Endothelial cell of umbilical vein (primary cell): ENCODE data around the gene PIM3. TPM values are rescaled to one million over a fixed set of nuclear protein-coding genes. Genes with fewer than 3 reads are reported as not detected.

Experiments used
- BruUV-seq: library from RNA; stranded (reverse); fragments of 400-500 nt; replicated peaks from 2 replicates; lab custom pipeline; 2021; lab: Mats Ljungman, UMichigan
- CTCF ChIA-PET: fragments of 300-600, 350-600 bp; sonication (Branson Sonifier 250); formaldehyde crosslinking; loops from one replicate; lab custom pipeline; 2021; ENCODE audit warnings: antibody characterized with exemption, inconsistent platforms; lab: Charles Lee
- POLR2A ChIA-PET: fragments of 300-600, 350-600 bp; sonication (Branson Sonifier 250); formaldehyde crosslinking; loops from one replicate; lab custom pipeline; 2021; ENCODE audit warnings: antibody characterized with exemption, inconsistent platforms; lab: Charles Lee
- DNase-seq: peaks from one replicate; pipeline ENCODE4 v3.0.0-alpha.2; 2011; ENCODE audit warnings: low read depth, low spot score
- FAIRE-seq: peaks from 2 replicates; lab custom pipeline; 2011; peaks lifted over from hg19 to GRCh38; lab: Jason Lieb, UNC
- H2AFZ ChIP-seq: 2 replicates; pipeline ENCODE4 v1.6.0; 2012; ENCODE audit warnings: low read depth, low read length, control low read depth, inconsistent platforms
- H3K27ac ChIP-seq: 2 replicates; pipeline ENCODE4 v1.5.1; 2011; ENCODE audit warnings: low read depth, mild to moderate bottlenecking, control low read depth, low read length, moderate library complexity; ENCODE audit not compliant: insufficient read depth
- H3K27me3 ChIP-seq, 2 experiments: 2 replicates each; pipeline versions ENCODE4 v1.6.0 to v1.6.1; 2011; ENCODE audit warnings: low read length in 2 of 2, mixed read lengths in 1 of 2; ENCODE audit not compliant: control insufficient read depth in 2 of 2, insufficient read depth in 2 of 2
- H3K36me3 ChIP-seq, 2 experiments: 2 replicates in 1 of 2; 3 replicates in 1 of 2; pipeline ENCODE4 v1.5.1; 2011; ENCODE audit warnings: low read length in 2 of 2, mild to moderate bottlenecking in 1 of 2, moderate library complexity in 1 of 2; ENCODE audit not compliant: control insufficient read depth in 2 of 2, insufficient read depth in 2 of 2; ENCODE audit errors: extremely low read depth in 1 of 2
- H3K4me1 ChIP-seq: 3 replicates; pipeline ENCODE4 v1.5.1; 2011; ENCODE audit warnings: mild to moderate bottlenecking, low read length; ENCODE audit not compliant: control insufficient read depth, insufficient read depth; ENCODE audit errors: extremely low read depth
- H3K4me2 ChIP-seq: 2 replicates; pipeline ENCODE4 v1.6.1; 2011; ENCODE audit warnings: low read length, control low read depth, mixed read lengths; ENCODE audit not compliant: insufficient read depth
- H3K4me3 ChIP-seq, 3 experiments: fragments of 200-600 bp in 1 of 3; sonication (generic), shearing (Covaris generic) in 1 of 3; replicated peaks in 1 of 3; 2 replicates each; pipeline ENCODE4 v1.5.1; 2011 to 2016; ENCODE audit warnings: control low read depth in 3 of 3, low read length in 3 of 3, mild to moderate bottlenecking in 2 of 3, inconsistent platforms in 1 of 3, low read depth in 1 of 3, moderate library complexity in 1 of 3; ENCODE audit not compliant: insufficient read depth in 1 of 3
- H3K79me2 ChIP-seq: 2 replicates; pipeline ENCODE4 v1.6.0; 2012; ENCODE audit warnings: low read length, inconsistent platforms; ENCODE audit not compliant: control insufficient read depth, insufficient read depth
- H3K9ac ChIP-seq: replicated peaks from 2 replicates; pipeline ENCODE3; 2011; ENCODE audit warnings: low read length, control low read depth; ENCODE audit not compliant: insufficient read depth; ENCODE audit errors: extremely low read depth
- H3K9me1 ChIP-seq: replicated peaks from 3 replicates; pipeline ENCODE4 v1.6.0; 2011; ENCODE audit warnings: mild to moderate bottlenecking, low read length; ENCODE audit not compliant: control insufficient read depth, insufficient read depth; ENCODE audit errors: extremely low read depth
- H3K9me3 ChIP-seq: replicated peaks from 2 replicates; pipeline ENCODE4 v1.5.1; 2012; ENCODE audit warnings: low read length, inconsistent platforms; ENCODE audit not compliant: control insufficient read depth, insufficient read depth
- H4K20me1 ChIP-seq: replicated peaks from 2 replicates; pipeline ENCODE3; 2011; ENCODE audit warnings: mild to moderate bottlenecking, low read length; ENCODE audit not compliant: control insufficient read depth, insufficient read depth; ENCODE audit errors: extremely low read depth
- EZH2 ChIP-seq: IDR thresholded peaks from 2 replicates; pipeline ENCODE4 v1.6.1; 2012; ENCODE audit warnings: borderline replicate concordance, low read depth, mild to moderate bottlenecking, moderate library complexity, low read length, inconsistent platforms; ENCODE audit not compliant: severe bottlenecking
- FOS ChIP-seq: IDR thresholded peaks from 2 replicates; pipeline ENCODE4 v1.6.1; 2011; ENCODE audit warnings: mild to moderate bottlenecking, low read length, moderate library complexity, borderline replicate concordance; ENCODE audit not compliant: insufficient read depth
- GATA2 ChIP-seq: IDR thresholded peaks from 2 replicates; pipeline ENCODE4 v1.7.0; 2011; ENCODE audit warnings: low read depth, mild to moderate bottlenecking, moderate library complexity, mixed read lengths, low read length; ENCODE audit not compliant: insufficient read length, insufficient read depth
- JUN ChIP-seq: IDR thresholded peaks from 2 replicates; pipeline ENCODE4 v1.6.1; 2011; ENCODE audit warnings: borderline replicate concordance, low read depth; ENCODE audit not compliant: insufficient read length, insufficient read depth
- MYC ChIP-seq: IDR thresholded peaks from one replicate; pipeline ENCODE4 v1.6.1; 2011; ENCODE audit warnings: mild to moderate bottlenecking, low read depth, low read length
- POLR2A ChIP-seq: IDR thresholded peaks from 2 replicates; pipeline ENCODE4 v1.6.1; 2012; ENCODE audit warnings: low read depth, mild to moderate bottlenecking, control low read depth, low read length
- POLR2AphosphoS5 ChIP-seq: IDR thresholded peaks from 2 replicates; pipeline ENCODE4 v1.6.1; 2012; ENCODE audit warnings: low read depth, mild to moderate bottlenecking, control low read depth, low read length, moderate library complexity; ENCODE audit not compliant: insufficient read depth
- dilution Hi-C: fragments of 300-500 bp; cut with MboI; formaldehyde crosslinking; loops from one replicate; pipeline ENCODE4 v1.15.0; 2019; ENCODE audit warnings: low sequenced_read_pairs; ENCODE audit not compliant: extremely low pct_ligation_motif_present
- intact Hi-C: fragments of 100-400 bp; cut with micrococcal nuclease; formaldehyde crosslinking; loops from one replicate; pipeline ENCODE4 v1.10.0; 2022
- polyA plus RNA-seq, 4 experiments: library from polyadenylated mRNA; depleted of rRNA in 3 of 4; stranded (reverse) in 3 of 4; unstranded in 1 of 4; fragments of >200 nt; gene quantifications; 2 replicates each; pipeline versions ENCODE4 v1.2.1 to v1.2.3, GENCODE V29; 2011 to 2012; ENCODE audit warnings: missing spikeins in 1 of 4
- total RNA-seq: library from RNA; stranded (reverse); gene quantifications from 2 replicates; pipeline ENCODE4 v1.2.3, GENCODE V29; 2021
- TF ChIP-seq, protein P1 (sequence below), 2 donors: IDR thresholded peaks; 1 replicate in 1 of 2; 2 replicates in 1 of 2; pipeline ENCODE4 v1.5.1; 2011; ENCODE audit warnings: low read length in 2 of 2, mild to moderate bottlenecking in 2 of 2, moderate library complexity in 2 of 2, control low read depth in 1 of 2, inconsistent platforms in 1 of 2, low read depth in 1 of 2; ENCODE audit not compliant: insufficient read depth in 1 of 2; ENCODE audit errors: extremely low read depth in 1 of 2
- TF ChIP-seq, protein P2 (sequence below): IDR thresholded peaks from 2 replicates; pipeline ENCODE4 v1.6.1; 2011; ENCODE audit not compliant: insufficient read depth, insufficient read length

The PIM3 gene
- total and polyA plus RNA-seq, 2 donors (not counting 3 experiments of a cell fraction or from before 2014, with no cell fraction given): 131 to 185 TPM

DNA sequence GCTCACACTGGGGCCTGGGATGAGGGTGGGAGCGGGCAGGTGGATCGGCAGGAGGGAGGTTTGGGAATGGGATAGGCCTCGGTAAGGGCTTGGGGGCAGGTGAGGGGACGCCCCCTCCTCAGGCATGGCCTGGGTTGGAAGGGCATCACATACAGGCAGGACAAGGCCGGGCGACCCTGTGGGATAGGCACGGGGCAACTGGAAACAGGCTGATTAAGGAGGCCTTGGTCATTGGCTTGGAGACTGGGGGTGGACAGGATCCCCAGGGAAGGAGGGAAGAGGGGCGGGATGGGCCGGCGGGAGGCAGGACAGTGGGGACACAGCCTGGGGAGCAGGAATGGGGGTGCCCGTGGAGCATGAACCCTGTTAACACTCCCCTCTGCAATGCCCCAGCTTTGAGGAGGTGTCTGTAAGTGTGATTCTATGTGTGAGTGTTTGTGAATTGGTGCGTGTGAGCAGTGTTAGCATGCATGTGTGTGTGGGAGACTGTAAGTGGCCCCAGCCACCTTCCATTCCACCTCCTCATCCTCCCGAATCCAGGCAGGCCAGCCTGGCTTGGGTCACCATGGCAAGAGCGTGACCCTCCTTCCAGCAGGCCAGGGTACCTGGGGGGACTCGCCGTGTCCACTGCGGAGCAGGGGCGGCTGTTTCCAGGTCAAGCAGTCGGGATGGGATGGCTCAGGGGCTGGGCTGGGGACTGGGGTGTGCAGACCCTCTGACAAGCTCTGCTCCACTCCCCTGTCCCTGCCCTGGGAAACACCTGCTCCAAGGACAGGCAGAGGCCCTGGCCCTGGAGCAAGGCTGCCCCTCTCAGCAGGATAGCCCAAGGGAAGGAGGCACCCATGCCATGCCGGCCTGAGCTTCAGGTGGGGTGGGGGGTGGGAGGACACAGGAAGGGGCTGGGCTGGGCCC is 3.4 kb upstream of the PIM3 start:
- Histone ChIP-seq H4K20me1 (no peaks in the 10 kb centered on the region), H2AFZ (no peak overlapping the region), H3K9me1 (no peaks in the 10 kb centered on the region), H3K4me1 (peaks cover 18% of the 10 kb centered on the region), H3K27me3 (no peaks in the 10 kb centered on the region), H3K36me3 (peaks cover 0 to 4% of the 10 kb centered on the region in 2 experiments), H3K9me3 (no peaks in the 10 kb centered on the region), H3K79me2 (peaks cover 14% of the 10 kb centered on the region), H3K27ac (no peak overlapping the region), H3K9ac (no peak overlapping the region), H3K4me3 (no peak overlapping the region), H3K4me2 (no peak overlapping the region)
- FAIRE-seq (no peak), DNase-seq (no peak)
- BruUV-seq: no TSS peak
- TF ChIP-seq MYC (no peak), JUN (no peak), POLR2A (no peak), GATA2 (no peak), FOS (no peak), EZH2 (no peak), POLR2AphosphoS5 (no peak)
- TF ChIP-seq, protein P1, sequence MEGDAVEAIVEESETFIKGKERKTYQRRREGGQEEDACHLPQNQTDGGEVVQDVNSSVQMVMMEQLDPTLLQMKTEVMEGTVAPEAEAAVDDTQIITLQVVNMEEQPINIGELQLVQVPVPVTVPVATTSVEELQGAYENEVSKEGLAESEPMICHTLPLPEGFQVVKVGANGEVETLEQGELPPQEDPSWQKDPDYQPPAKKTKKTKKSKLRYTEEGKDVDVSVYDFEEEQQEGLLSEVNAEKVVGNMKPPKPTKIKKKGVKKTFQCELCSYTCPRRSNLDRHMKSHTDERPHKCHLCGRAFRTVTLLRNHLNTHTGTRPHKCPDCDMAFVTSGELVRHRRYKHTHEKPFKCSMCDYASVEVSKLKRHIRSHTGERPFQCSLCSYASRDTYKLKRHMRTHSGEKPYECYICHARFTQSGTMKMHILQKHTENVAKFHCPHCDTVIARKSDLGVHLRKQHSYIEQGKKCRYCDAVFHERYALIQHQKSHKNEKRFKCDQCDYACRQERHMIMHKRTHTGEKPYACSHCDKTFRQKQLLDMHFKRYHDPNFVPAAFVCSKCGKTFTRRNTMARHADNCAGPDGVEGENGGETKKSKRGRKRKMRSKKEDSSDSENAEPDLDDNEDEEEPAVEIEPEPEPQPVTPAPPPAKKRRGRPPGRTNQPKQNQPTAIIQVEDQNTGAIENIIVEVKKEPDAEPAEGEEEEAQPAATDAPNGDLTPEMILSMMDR (IDR thresholded peaks at IDR 0.05; ENCODE audit: extremely low read depth in 1 of 2, insufficient read depth in 1 of 2, low read depth in 1 of 2, low read length in 2 of 2): no peak
- TF ChIP-seq, protein P2, sequence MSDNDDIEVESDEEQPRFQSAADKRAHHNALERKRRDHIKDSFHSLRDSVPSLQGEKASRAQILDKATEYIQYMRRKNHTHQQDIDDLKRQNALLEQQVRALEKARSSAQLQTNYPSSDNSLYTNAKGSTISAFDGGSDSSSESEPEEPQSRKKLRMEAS: no peak
- ChIA-PET POLR2A (no interaction called here), CTCF (no interaction called here)
- dilution Hi-C loops: no loop called here
- intact Hi-C loops: no loop called here
